GM12878 (cell line): ENCODE data around the gene FGFRL1. TPM values are rescaled to one million over a fixed set of nuclear protein-coding genes. Genes with fewer than 3 reads are reported as not detected.

Experiments used
- ATAC-seq: fragments of 200-7000 bp; cut with Tn5 transposase; 3 replicates; pipeline ENCODE4 v1.9.1; 2020; ENCODE audit warnings: mild to moderate bottlenecking, moderate library complexity
- BruUV-seq: library from RNA; stranded (reverse); fragments of 400-500 nt; replicated peaks from 2 replicates; lab custom pipeline; 2021; lab: Mats Ljungman, UMichigan
- CTCF ChIA-PET: fragments of 300-600 bp; sonication (Branson Sonifier 250); formaldehyde crosslinking; extraction: SDS; loops from one replicate; lab custom pipeline; 2021; ENCODE audit warnings: inconsistent platforms; lab: Yijun Ruan, JAX
- POLR2A ChIA-PET: fragments of 350-600 bp; formaldehyde crosslinking; extraction: SDS; loops from one replicate; lab custom pipeline; 2021; ENCODE audit warnings: inconsistent platforms; lab: Charles Lee
- RAD21 ChIA-PET: fragments of 300-600 bp; sonication (Branson Sonifier 250); formaldehyde crosslinking; loops from one replicate; lab custom pipeline; 2023; ENCODE audit warnings: antibody characterized with exemption; ENCODE audit not compliant: unreplicated experiment; lab: Charles Lee
- SMC1A ChIA-PET: fragments of 300-600 bp; sonication (Branson Sonifier 250); formaldehyde crosslinking; loops from one replicate; lab custom pipeline; 2023; ENCODE audit not compliant: unreplicated experiment, uncharacterized antibody; lab: Charles Lee
- DNase-seq: peaks from one replicate; pipeline ENCODE4 v3.0.0-alpha.2; 2011; ENCODE audit warnings: low read depth, low spot score
- FAIRE-seq: peaks from 3 replicates; lab custom pipeline; 2011; peaks lifted over from hg19 to GRCh38; lab: Jason Lieb, UNC
- H2AFZ ChIP-seq: 2 replicates; pipeline ENCODE4 v1.6.0; 2011; ENCODE audit warnings: low read depth, low read length, control low read depth; ENCODE audit not compliant: control insufficient read depth
- H3K27ac ChIP-seq: 2 replicates; pipeline ENCODE4 v1.5.1; 2011; ENCODE audit warnings: control low read depth; ENCODE audit not compliant: control insufficient read depth, insufficient read depth
- H3K27me3 ChIP-seq, 2 experiments: replicated peaks in 1 of 2; 2 replicates each; pipeline versions ENCODE4 v1.6.0 to v1.6.1; 2011; ENCODE audit warnings: low read length in 1 of 2; ENCODE audit not compliant: control insufficient read depth in 2 of 2, insufficient read depth in 2 of 2
- H3K36me3 ChIP-seq, 2 experiments: 2 replicates each; pipeline ENCODE4 v1.5.1; 2011; ENCODE audit warnings: low read length in 1 of 2; ENCODE audit not compliant: control insufficient read depth in 2 of 2, insufficient read depth in 2 of 2
- H3K4me1 ChIP-seq: 2 replicates; pipeline ENCODE4 v1.6.1; 2011; ENCODE audit warnings: mild to moderate bottlenecking, low read length, moderate library complexity, mixed read lengths; ENCODE audit not compliant: control insufficient read depth, insufficient read depth
- H3K4me2 ChIP-seq: 2 replicates; pipeline ENCODE4 v1.6.0; 2011; ENCODE audit warnings: control low read depth; ENCODE audit not compliant: control insufficient read depth, insufficient read depth
- H3K4me3 ChIP-seq: fragments of 200-600 bp; sonication (generic); 2 replicates; pipeline ENCODE4 v1.5.1; 2016
- H3K79me2 ChIP-seq: 2 replicates; pipeline ENCODE4 v1.6.0; 2011; ENCODE audit warnings: low read length; ENCODE audit not compliant: control insufficient read depth, insufficient read depth
- H3K9ac ChIP-seq: 2 replicates; pipeline ENCODE4 v1.8.0; 2011; ENCODE audit warnings: low read length, control low read depth, mixed read lengths; ENCODE audit not compliant: control insufficient read depth, insufficient read depth
- H3K9me3 ChIP-seq: replicated peaks from 3 replicates; pipeline ENCODE4 v1.5.1; 2011; ENCODE audit warnings: mild to moderate bottlenecking, low read length; ENCODE audit not compliant: control insufficient read depth, insufficient read depth
- H4K20me1 ChIP-seq: 2 replicates; pipeline ENCODE4 v1.6.0; 2011; ENCODE audit not compliant: control insufficient read depth, insufficient read depth
- CREM ChIP-seq: IDR thresholded peaks from 2 replicates; pipeline ENCODE4 v1.6.1; 2014; ENCODE audit warnings: antibody characterized with exemption, low read depth
- ETV6 ChIP-seq, 2 experiments: fragments of 450-650 bp in 1 of 2; IDR thresholded peaks in 1 of 2; conservative IDR thresholded peaks in 1 of 2; 2 replicates each; pipeline ENCODE4 v1.6.1; 2014; ENCODE audit warnings: antibody characterized with exemption in 1 of 2, borderline replicate concordance in 1 of 2, low read depth in 1 of 2, mild to moderate bottlenecking in 1 of 2, moderate library complexity in 1 of 2
- NBN ChIP-seq: fragments of 450-650 bp; IDR thresholded peaks from 2 replicates; pipeline ENCODE4 v1.6.1; 2016
- RELA ChIP-seq: fragments of 450-650 bp; IDR thresholded peaks from 2 replicates; pipeline ENCODE4 v1.8.0; 2014; ENCODE audit warnings: borderline replicate concordance; ENCODE audit not compliant: partially characterized antibody
- WGBS: methylation state at CpG from one replicate; pipeline ENCODE4 v1.1.6; 2016; ENCODE audit warnings: low lambda C conversion rate; ENCODE audit not compliant: insufficient replicate concordance, insufficient coverage; ENCODE audit errors: missing lambda C conversion rate; 5-methylcytosine and 5-hydroxymethylcytosine counted together
- in situ Hi-C: fragments of 300-500 bp; cut with MboI; formaldehyde crosslinking; loops from 9 replicates; pipeline ENCODE4 v1.14.3; 2018; ENCODE audit warnings: mixed read lengths
- intact Hi-C: fragments of 100-400 bp; cut with micrococcal nuclease; formaldehyde crosslinking; loops from one replicate; pipeline ENCODE4 v1.14.2; 2022; ENCODE audit not compliant: unreplicated experiment
- polyA plus RNA-seq, 11 experiments: library from polyadenylated mRNA; depleted of rRNA in 4 of 11; unstranded in 6 of 11; stranded (reverse) in 5 of 11; fragments of >200 nt; fragmentation: Nextera tagmentation in 4 of 11; fragmentation: Illumina TruSeq in 1 of 11; extraction: Ambion mirVana in 4 of 11; extraction: Trizol in 1 of 11; gene quantifications; 1 replicate in 1 of 11; 2 replicates in 10 of 11; pipeline versions ENCODE4 v1.2.1 to v1.2.3, GENCODE V29; 2011 to 2016; ENCODE audit warnings: inconsistent platforms in 2 of 11, missing spikeins in 2 of 11, low read depth in 1 of 11
- total RNA-seq, 4 experiments: library from RNA; depleted of rRNA in 3 of 4; stranded (reverse); fragments of >200 nt in 3 of 4; fragmentation: Illumina TruSeq in 1 of 4; extraction: Trizol in 1 of 4; gene quantifications; 2 replicates each; pipeline versions ENCODE4 v1.2.1 to v1.2.3, GENCODE V29; 2013 to 2021
- TF ChIP-seq, protein P1 (sequence below): fragments of 450-650 bp; IDR thresholded peaks from 2 replicates; pipeline ENCODE4 v1.6.1; 2016; ENCODE audit warnings: mild to moderate bottlenecking, moderate library complexity, borderline replicate concordance
- TF ChIP-seq, protein P2 (sequence below): IDR thresholded peaks from 2 replicates; pipeline ENCODE4 v1.6.1; 2011; ENCODE audit warnings: borderline replicate concordance, low read depth, mild to moderate bottlenecking, moderate library complexity, mixed read lengths, low read length; ENCODE audit not compliant: insufficient read depth; ENCODE audit errors: extremely low read length

FGFRL1 gene
- total and polyA plus RNA-seq, 10 of the 15 experiments (the other 5 are each of a cell fraction or from before 2014, with no cell fraction given) = 0.02 to 1.5 (median 0.29) TPM; not detected in 2

DNA sequence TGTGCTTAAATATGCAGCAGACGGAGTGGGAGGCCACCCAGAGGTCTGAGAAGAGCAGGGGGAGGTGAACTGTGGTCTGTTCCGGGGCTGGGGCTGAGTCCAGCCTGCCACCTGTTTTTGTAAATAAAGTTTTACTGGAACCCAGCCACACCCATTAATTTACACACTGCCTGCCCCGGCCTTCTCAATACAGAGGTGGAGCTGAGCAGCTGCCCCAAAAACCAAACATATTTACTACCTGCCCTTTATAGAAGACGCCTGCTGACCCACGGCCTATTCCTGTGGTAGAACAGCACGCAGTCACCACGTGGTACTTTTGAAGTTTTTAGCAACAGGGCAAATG, 45.9 kb downstream of the FGFRL1 start (continued):
- TF ChIP-seq, protein P1, sequence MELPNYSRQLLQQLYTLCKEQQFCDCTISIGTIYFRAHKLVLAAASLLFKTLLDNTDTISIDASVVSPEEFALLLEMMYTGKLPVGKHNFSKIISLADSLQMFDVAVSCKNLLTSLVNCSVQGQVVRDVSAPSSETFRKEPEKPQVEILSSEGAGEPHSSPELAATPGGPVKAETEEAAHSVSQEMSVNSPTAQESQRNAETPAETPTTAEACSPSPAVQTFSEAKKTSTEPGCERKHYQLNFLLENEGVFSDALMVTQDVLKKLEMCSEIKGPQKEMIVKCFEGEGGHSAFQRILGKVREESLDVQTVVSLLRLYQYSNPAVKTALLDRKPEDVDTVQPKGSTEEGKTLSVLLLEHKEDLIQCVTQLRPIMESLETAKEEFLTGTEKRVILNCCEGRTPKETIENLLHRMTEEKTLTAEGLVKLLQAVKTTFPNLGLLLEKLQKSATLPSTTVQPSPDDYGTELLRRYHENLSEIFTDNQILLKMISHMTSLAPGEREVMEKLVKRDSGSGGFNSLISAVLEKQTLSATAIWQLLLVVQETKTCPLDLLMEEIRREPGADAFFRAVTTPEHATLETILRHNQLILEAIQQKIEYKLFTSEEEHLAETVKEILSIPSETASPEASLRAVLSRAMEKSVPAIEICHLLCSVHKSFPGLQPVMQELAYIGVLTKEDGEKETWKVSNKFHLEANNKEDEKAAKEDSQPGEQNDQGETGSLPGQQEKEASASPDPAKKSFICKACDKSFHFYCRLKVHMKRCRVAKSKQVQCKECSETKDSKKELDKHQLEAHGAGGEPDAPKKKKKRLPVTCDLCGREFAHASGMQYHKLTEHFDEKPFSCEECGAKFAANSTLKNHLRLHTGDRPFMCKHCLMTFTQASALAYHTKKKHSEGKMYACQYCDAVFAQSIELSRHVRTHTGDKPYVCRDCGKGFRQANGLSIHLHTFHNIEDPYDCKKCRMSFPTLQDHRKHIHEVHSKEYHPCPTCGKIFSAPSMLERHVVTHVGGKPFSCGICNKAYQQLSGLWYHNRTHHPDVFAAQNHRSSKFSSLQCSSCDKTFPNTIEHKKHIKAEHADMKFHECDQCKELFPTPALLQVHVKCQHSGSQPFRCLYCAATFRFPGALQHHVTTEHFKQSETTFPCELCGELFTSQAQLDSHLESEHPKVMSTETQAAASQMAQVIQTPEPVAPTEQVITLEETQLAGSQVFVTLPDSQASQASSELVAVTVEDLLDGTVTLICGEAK = no peak

DNA sequence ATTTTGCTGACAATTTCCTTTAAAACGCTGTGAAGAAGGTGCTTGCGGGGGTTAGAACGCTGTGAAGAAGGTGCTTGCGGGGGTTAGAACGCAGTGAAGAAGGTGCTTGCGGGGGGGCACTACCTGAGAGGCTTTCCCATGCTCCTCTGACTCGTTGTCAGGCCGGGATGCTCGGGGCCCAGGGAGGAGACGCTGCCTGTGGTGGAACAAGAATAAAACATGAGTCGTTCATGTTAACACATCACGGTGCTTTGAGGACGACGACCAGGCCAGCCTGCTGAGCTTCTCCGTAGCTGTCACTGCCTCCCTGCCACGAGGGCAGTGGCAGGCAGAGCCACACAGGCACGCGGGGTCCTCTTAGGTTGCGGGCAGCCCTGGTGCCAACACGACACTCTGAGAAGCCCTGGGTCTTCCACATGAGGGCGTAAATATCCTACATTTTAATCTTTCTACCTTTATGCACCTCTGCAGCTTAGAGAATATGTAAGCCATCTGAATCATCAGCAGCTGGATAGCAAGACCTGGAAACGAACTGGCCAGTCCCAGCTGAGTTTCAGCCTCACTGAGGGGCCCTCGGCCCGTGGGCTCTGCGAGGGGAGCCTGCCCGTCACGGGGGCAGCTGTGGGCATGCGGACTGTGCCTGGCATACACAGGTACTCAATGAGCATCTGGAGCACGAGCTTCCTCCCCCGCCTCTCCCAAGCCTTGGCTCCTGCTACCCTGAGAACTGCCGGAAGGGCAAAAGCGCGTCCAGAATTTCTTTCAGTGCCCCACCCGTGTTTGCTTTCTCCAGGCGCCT, 47.0 kb downstream of the FGFRL1 start:
- Histone ChIP-seq H3K27me3 (peaks cover 0 to 2% of the 10 kb centered on the region in 2 experiments; a peak in 2 of 4 replicates), H2AFZ (no peak overlapping the region), H3K4me1 (no peaks in the 10 kb centered on the region), H4K20me1 (no peaks in the 10 kb centered on the region), H3K4me3 (no peak overlapping the region), H3K79me2 (no peaks in the 10 kb centered on the region), H3K4me2 (no peak overlapping the region), H3K27ac (no peak overlapping the region), H3K9ac (no peak overlapping the region), H3K9me3 (no peaks in the 10 kb centered on the region), H3K36me3 (no peaks in the 10 kb centered on the region)
- SMC1A ChIA-PET = no interaction called here
- intact Hi-C loops = no loop called here
- DNase-seq = no peak
- POLR2A ChIA-PET = no interaction called here
- in situ Hi-C loops = no loop called here
- no peak for FAIRE-seq
- no TSS peak for BruUV-seq
- RAD21 ChIA-PET = no interaction called here
- WGBS = 45% methylated on average over 35 of the region's 35 CpGs
- TF ChIP-seq NBN (no peak), RELA (no peak), CREM (no peak), ETV6 (conservative IDR thresholded peaks at IDR 0.05 in 1 of 2, IDR thresholded peaks at IDR 0.05 in 1 of 2; ENCODE audit: borderline replicate concordance in 1 of 2, low read depth in 1 of 2) (no peak)
- TF ChIP-seq, protein P2, sequence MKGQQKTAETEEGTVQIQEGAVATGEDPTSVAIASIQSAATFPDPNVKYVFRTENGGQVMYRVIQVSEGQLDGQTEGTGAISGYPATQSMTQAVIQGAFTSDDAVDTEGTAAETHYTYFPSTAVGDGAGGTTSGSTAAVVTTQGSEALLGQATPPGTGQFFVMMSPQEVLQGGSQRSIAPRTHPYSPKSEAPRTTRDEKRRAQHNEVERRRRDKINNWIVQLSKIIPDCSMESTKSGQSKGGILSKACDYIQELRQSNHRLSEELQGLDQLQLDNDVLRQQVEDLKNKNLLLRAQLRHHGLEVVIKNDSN = no peak
- ATAC-seq = no peak
- CTCF ChIA-PET = no interaction called here
